Progenitor cell of endocrine pancreas (in vitro differentiated cells): ENCODE results near the gene KRTAP4-11. TPM values are rescaled to one million over a fixed set of nuclear protein-coding genes. Genes with fewer than 3 reads are reported as not detected.
"Not testable (repeated sequence)": the region's sequence is repeated elsewhere in the genome, so short reads cannot be mapped to it uniquely, and the experiment has no call there.

Source experiments
- DNase-seq: peaks from one replicate; pipeline ENCODE4 v3.0.0; 2021; ENCODE audit warnings: low spot score; ENCODE audit not compliant: unreplicated experiment
- H3K27ac Mint-ChIP-seq: 2 replicates; pipeline ENCODE4 v1.8.0; 2021; ENCODE audit warnings: mild to moderate bottlenecking, moderate library complexity, mixed read lengths
- H3K27me3 Mint-ChIP-seq: 2 replicates; pipeline ENCODE4 v1.8.0; 2021; ENCODE audit warnings: mixed read lengths
- H3K36me3 Mint-ChIP-seq: 2 replicates; pipeline ENCODE4 v1.8.0; 2022; ENCODE audit warnings: mixed read lengths; ENCODE audit not compliant: insufficient read depth
- H3K4me1 Mint-ChIP-seq: 2 replicates; pipeline ENCODE4 v1.8.0; 2021; ENCODE audit warnings: low read depth, mixed read lengths
- H3K4me3 Mint-ChIP-seq: 2 replicates; pipeline ENCODE4 v1.8.0; 2021; ENCODE audit warnings: low read depth, mild to moderate bottlenecking, moderate library complexity, mixed read lengths
- H3K9me3 Mint-ChIP-seq: 2 replicates; pipeline ENCODE4 v1.8.0; 2021; ENCODE audit warnings: low read depth, mixed read lengths
- CTCF ChIP-seq: fragments of 200-600 bp; sonication (generic); IDR thresholded peaks from one replicate; pipeline ENCODE4 v1.5.0; 2021; ENCODE audit warnings: antibody characterized with exemption, mild to moderate bottlenecking; ENCODE audit not compliant: unreplicated experiment
- total RNA-seq: library from RNA; stranded (reverse); gene quantifications from 2 replicates; pipeline ENCODE4 v1.2.1, GENCODE V29; 2021

Gene KRTAP4-11
- total RNA-seq, 1 donor from 2014 or later: not detected

- Mint-ChIP-seq H3K36me3 (no peaks in the 10 kb centered on the region), H3K4me1 (peaks cover 19% of the 10 kb centered on the region), H3K4me3 (no peak overlapping the region), H3K27ac (no peak overlapping the region), H3K27me3 (peaks cover 8% of the 10 kb centered on the region), H3K9me3 (no peaks in the 10 kb centered on the region)
- DNase-seq: no peak
- TF ChIP-seq CTCF: no peak
These were observed 19.7 kb downstream of the KRTAP4-11 start for GRCh38 chr17:41098481-41098880.

- peaks cover 8% of the 10 kb centered on the region for H3K27me3 Mint-ChIP-seq
- H3K4me1 Mint-ChIP-seq: peaks cover 19% of the 10 kb centered on the region
- peaks cover 1% of the 10 kb centered on the region for H3K9me3 Mint-ChIP-seq
- DNase-seq: no peak
- H3K4me3 Mint-ChIP-seq: no peak within 1 kb of the TSS
- H3K27ac Mint-ChIP-seq: no peak within 1 kb of the TSS
- TF ChIP-seq CTCF: no peak
- no peaks in the 10 kb centered on the region for H3K36me3 Mint-ChIP-seq
These were observed 20.1 kb downstream of the KRTAP4-11 start, which contains the start of gene KRTAP4-8 for GRCh38 chr17:41098042-41098441. KRTAP4-8 (minus strand) TSS chr17:41098142; CDS start chr17:41098084, 58 bp downstream.

DNA sequence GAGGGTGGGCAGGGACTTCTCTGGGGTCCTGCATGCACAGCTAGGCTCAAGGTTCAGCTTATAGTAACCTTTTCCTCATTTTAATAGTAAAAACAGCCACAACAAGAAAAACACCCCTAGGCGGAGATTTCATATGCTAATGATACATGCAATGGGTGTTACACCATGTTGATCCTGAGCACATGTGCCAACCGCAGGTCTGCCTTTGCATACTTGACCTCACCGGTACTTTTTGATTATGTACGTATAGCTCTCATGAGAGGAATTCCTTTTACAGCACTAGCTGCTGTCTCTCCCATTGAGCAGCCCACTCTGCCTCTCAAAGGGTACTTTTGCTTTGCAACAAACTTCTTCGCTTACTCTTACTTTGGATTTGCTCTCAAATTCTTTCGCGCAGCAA, 22.1 kb downstream of the KRTAP4-11 start:
- Mint-ChIP-seq H3K36me3 (no peaks in the 10 kb centered on the region), H3K4me1 (peaks cover 19% of the 10 kb centered on the region), H3K9me3 (peaks cover 5% of the 10 kb centered on the region), H3K27me3 (peaks cover 5% of the 10 kb centered on the region), H3K27ac (no peak overlapping the region), H3K4me3 (no peak overlapping the region)
- DNase-seq: no peak
- no peak for TF ChIP-seq CTCF

DNA sequence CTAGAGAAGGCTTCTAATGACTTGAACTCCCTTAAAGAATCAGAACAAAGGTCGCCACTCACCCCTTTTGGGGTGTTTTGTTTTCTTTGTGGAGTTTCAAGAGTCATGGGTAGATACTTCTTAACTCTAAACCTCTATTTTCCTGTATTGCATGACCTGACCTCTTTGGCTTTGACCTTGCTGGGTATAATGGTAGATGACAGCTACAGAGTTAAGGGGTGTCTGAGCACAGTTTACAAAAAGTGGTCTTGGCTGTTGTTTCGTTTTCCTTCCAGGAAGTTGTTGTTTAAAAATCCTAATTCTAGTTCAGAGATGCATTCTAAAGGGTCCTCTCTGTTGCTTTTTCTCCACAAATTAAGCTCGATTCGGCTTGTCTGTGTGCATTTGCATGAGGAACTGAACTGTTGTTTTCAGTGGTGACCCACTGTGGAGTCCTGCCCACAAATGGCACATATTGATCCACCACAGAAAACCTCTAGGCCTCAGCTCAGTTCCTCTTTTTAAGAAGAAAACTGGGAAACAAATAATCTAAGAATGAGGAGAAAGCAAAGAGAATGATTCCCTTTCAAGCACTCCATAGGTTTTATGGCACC, 29.3 kb downstream of the KRTAP4-11 start:
- H3K36me3 Mint-ChIP-seq, H3K27ac Mint-ChIP-seq, H3K27me3 Mint-ChIP-seq, H3K4me3 Mint-ChIP-seq, DNase-seq: not testable (repeated sequence)
- Mint-ChIP-seq H3K4me1 (peaks cover 18% of the 10 kb centered on the region), H3K9me3 (peaks cover 14% of the 10 kb centered on the region)

GRCh38 chr17:41084100-41084856, 33.9 kb downstream of the KRTAP4-11 start, which contains the start of gene KRTAP4-7:
KRTAP4-7 (plus strand) TSS chr17:41084150; CDS start chr17:41084207, 57 bp downstream.
- H3K36me3 Mint-ChIP-seq, H3K9me3 Mint-ChIP-seq, H3K27me3 Mint-ChIP-seq, H3K27ac Mint-ChIP-seq, DNase-seq, H3K4me3 Mint-ChIP-seq: not testable (repeated sequence)
- peaks cover 18% of the 10 kb centered on the region for H3K4me1 Mint-ChIP-seq

DNA sequence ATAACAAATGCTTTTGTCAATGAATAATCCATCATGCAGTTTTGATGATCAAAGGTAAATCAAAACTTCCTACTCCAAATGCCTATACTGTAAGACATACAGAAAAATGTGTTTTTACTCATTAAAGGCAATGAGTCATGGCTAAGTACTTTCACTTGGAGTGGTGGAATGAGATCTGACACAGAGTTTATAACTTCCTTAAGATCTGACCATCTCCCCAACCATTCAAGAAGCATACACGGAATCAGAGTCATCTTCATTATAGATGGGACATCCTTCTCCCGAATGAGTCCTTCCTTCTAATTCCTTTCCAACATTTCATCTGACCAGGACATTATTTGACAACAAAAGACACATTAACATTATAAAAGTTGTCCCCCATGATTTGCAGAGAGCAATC, 34.7 kb downstream of the KRTAP4-11 start:
- not testable (repeated sequence) for H3K27ac Mint-ChIP-seq, H3K27me3 Mint-ChIP-seq

More for the DNA sequence above, 34.7 kb downstream of the KRTAP4-11 start:
- H3K36me3 Mint-ChIP-seq, H3K9me3 Mint-ChIP-seq, DNase-seq, H3K4me3 Mint-ChIP-seq: not testable (repeated sequence)
- peaks cover 13% of the 10 kb centered on the region for H3K4me1 Mint-ChIP-seq
